SK-N-MC (cell line): ENCODE measurements around the gene RPLP2.

Source experiments
- EZH2 ChIP-seq: fragments of 200-600 bp; sonication (generic); IDR thresholded peaks from one replicate; pipeline ENCODE4 v1.6.1; 2017; ENCODE audit warnings: antibody characterized with exemption
- FOXP2 ChIP-seq: optimal IDR thresholded peaks from 2 replicates; pipeline ENCODE3; 2011; ENCODE audit warnings: mild to moderate bottlenecking, moderate library complexity; ENCODE audit not compliant: insufficient read depth; ENCODE audit errors: extremely low read length, control extremely low read depth
- POLR2AphosphoS5 ChIP-seq: IDR thresholded peaks from 2 replicates; pipeline ENCODE4 v1.6.1; 2012; ENCODE audit warnings: mild to moderate bottlenecking, low read depth, low read length, borderline replicate concordance

DNA sequence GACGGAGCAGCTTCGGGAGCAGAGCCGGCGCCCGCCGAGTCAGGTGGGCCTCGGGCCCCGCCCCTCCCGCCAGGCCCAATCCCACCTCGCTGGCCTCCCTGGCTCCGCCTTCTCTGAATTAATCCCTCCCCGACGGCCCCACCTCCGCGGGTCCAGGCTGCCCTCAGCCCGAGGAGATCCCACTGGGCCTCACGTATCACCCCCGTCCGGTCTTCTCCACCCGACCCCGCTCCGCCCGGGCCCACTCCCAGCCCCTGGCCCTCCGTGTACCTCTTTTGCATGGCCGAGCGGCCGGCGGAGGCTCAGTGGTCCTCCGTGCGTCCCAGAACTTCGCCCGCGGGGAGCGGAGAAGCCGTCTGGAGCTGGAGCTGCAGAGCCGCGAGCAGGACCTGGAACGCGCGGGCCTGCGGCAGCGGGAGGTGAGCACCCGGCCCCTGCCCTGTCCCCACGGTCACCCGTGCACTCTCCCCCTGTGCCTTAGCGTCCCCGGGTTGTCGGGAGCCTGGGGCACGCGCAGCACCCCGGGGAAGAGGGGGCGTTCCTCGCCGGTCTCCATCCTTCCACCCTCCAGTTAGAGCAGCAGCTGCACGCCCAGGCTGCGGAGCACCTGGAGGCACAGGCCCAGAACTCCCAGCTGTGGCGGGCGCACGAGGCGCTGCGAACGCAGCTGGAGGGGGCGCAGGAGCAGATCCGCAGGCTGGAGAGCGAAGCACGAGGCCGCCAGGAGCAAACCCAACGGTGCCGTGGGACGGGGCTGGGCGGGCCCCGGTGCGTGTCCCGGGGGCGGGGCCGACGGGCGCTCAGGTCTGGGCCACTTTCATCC lies 20.7 kb downstream of the RPLP2 start:
- TF ChIP-seq POLR2AphosphoS5: peak; percentile 60; the same call in 1 of the 2 replicates
- no peak for TF ChIP-seq EZH2
- no peak for TF ChIP-seq FOXP2
